RWPE2 (cell line): Measurements from ENCODE around the gene WWC2.

Experiments used
- ATAC-seq: fragments of 200-7000 bp; cut with Tn5 transposase; 3 replicates; pipeline ENCODE4 v1.9.1; 2021; ENCODE audit warnings: low read depth
- DNase-seq: peaks from one replicate; pipeline ENCODE4 v3.0.0-alpha.2; 2020; ENCODE audit warnings: low spot score
- H3K27ac ChIP-seq: fragments of 450-650 bp; 2 replicates; pipeline ENCODE4 v1.5.1; 2017; ENCODE audit warnings: mild to moderate bottlenecking; ENCODE audit not compliant: poor library complexity, severe bottlenecking
- H3K27me3 ChIP-seq: fragments of 250-450 bp; sonication (Bioruptor Pico); 2 replicates; pipeline ENCODE4 v1.5.1; 2021; ENCODE audit warnings: mild to moderate bottlenecking, moderate library complexity; ENCODE audit not compliant: insufficient read depth, poor library complexity, severe bottlenecking
- H3K36me3 ChIP-seq: fragments of 250-450 bp; sonication (Bioruptor Pico); 2 replicates; pipeline ENCODE4 v1.5.1; 2020; ENCODE audit warnings: low read depth, mild to moderate bottlenecking, moderate library complexity
- H3K4me1 ChIP-seq: fragments of 250-450 bp; sonication (Bioruptor Pico); 2 replicates; pipeline ENCODE4 v1.5.1; 2021; ENCODE audit warnings: mild to moderate bottlenecking, moderate library complexity; ENCODE audit not compliant: insufficient read depth, poor library complexity, severe bottlenecking
- H3K4me3 ChIP-seq: fragments of 250-450 bp; sonication (Bioruptor Pico); 2 replicates; pipeline ENCODE4 v1.5.1; 2021; ENCODE audit warnings: mild to moderate bottlenecking, moderate library complexity; ENCODE audit not compliant: severe bottlenecking
- H3K9me3 ChIP-seq: fragments of 250-450 bp; sonication (Bioruptor Pico); 2 replicates; pipeline ENCODE4 v1.5.1; 2021; ENCODE audit warnings: mild to moderate bottlenecking, moderate library complexity; ENCODE audit not compliant: severe bottlenecking
- CTCF ChIP-seq: fragments of 450-650 bp; IDR thresholded peaks from one replicate; pipeline ENCODE4 v1.5.1; 2017; ENCODE audit warnings: mild to moderate bottlenecking, moderate library complexity; ENCODE audit not compliant: poor library complexity, severe bottlenecking

The WWC2 gene

GRCh38 chr4:183366206-183366835 lies 267.3 kb downstream of the WWC2 start:
- no peak for TF ChIP-seq CTCF
- no peaks in the 10 kb centered on the region for H3K9me3 ChIP-seq
- no peak for ATAC-seq
- H3K4me1 ChIP-seq = no peaks in the 10 kb centered on the region
- no peak overlapping the region for H3K27ac ChIP-seq
- no peak for DNase-seq
- no peaks in the 10 kb centered on the region for H3K36me3 ChIP-seq
- H3K4me3 ChIP-seq = no peak overlapping the region
- H3K27me3 ChIP-seq = no peaks in the 10 kb centered on the region

- Histone ChIP-seq H3K9me3 (no peaks in the 10 kb centered on the region), H3K4me3 (no peak overlapping the region), H3K27ac (no peak overlapping the region), H3K27me3 (no peaks in the 10 kb centered on the region), H3K4me1 (no peaks in the 10 kb centered on the region), H3K36me3 (no peaks in the 10 kb centered on the region)
- ATAC-seq (no peak), DNase-seq (no peak)
- TF ChIP-seq CTCF = no peak
These were observed 270.0 kb downstream of the WWC2 start for GRCh38 chr4:183369073-183369472.
